Ovary (tissue), 3 donors: Measurements from ENCODE around the gene RSPH1.

ENCODE experiments used
- POLR2A ChIP-seq: fragments of 450-650 bp; IDR thresholded peaks from one replicate; pipeline ENCODE4 v1.6.1; 2017; ENCODE audit warnings: antibody characterized with exemption, mild to moderate bottlenecking, moderate library complexity
- TF ChIP-seq, protein P1 (sequence below), 3 donors: fragments of 450-650 bp in 2 of 3; fragments of 200-600 bp in 1 of 3; IDR thresholded peaks; one replicate each; pipeline versions ENCODE4 v1.5.1 to v1.8.0; 2016 to 2022; ENCODE audit warnings: antibody characterized with exemption in 3 of 3, mild to moderate bottlenecking in 1 of 3
- donor health status: DM: no; HTN: no; CAD: no.

DNA sequence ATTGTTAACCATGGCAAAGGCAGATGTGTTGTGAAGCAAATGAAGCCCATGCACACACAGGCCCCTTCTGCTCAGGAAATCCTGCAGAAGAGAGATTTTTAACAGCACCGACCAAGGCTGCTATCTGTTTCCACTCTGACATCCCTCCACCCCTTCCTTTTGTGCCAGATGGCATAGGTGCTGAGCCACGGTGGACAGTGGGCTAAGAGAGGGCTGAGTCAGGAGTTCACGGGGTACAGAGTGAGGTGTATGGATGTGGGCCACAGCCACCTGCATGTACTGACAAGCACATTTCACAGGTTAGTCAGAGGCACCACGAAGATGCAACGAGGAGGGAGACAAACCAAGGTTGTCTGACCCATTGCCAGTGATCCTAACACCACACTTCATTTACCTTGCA is 9.5 kb downstream of the RSPH1 start:
- TF ChIP-seq, protein P1, sequence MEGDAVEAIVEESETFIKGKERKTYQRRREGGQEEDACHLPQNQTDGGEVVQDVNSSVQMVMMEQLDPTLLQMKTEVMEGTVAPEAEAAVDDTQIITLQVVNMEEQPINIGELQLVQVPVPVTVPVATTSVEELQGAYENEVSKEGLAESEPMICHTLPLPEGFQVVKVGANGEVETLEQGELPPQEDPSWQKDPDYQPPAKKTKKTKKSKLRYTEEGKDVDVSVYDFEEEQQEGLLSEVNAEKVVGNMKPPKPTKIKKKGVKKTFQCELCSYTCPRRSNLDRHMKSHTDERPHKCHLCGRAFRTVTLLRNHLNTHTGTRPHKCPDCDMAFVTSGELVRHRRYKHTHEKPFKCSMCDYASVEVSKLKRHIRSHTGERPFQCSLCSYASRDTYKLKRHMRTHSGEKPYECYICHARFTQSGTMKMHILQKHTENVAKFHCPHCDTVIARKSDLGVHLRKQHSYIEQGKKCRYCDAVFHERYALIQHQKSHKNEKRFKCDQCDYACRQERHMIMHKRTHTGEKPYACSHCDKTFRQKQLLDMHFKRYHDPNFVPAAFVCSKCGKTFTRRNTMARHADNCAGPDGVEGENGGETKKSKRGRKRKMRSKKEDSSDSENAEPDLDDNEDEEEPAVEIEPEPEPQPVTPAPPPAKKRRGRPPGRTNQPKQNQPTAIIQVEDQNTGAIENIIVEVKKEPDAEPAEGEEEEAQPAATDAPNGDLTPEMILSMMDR (IDR thresholded peaks at IDR 0.05) = no peak
- TF ChIP-seq POLR2A = no peak
